Transverse colon (tissue), 4 donors: ENCODE measurements around the gene FANK1.

ENCODE experiments used
- CTCF ChIP-seq, 5 experiments: fragments of 200-600 bp in 3 of 5; fragments of 450-650 bp in 2 of 5; sonication (generic) in 3 of 5; IDR thresholded peaks; 1 replicate in 2 of 5; 2 replicates in 3 of 5; pipeline ENCODE4 v1.5.1; 2016 to 2017; ENCODE audit warnings: antibody characterized with exemption in 5 of 5, inconsistent platforms in 3 of 5, mild to moderate bottlenecking in 2 of 5, moderate library complexity in 1 of 5
- EP300 ChIP-seq: sonication (generic); formaldehyde crosslinking; IDR thresholded peaks from one replicate; pipeline ENCODE4 v1.6.1; 2017; ENCODE audit warnings: antibody characterized with exemption, low read depth
- POLR2A ChIP-seq: fragments of 450-650 bp; IDR thresholded peaks from one replicate; pipeline ENCODE4 v1.6.1; 2016; ENCODE audit warnings: antibody characterized with exemption, mild to moderate bottlenecking, moderate library complexity
- POLR2AphosphoS5 ChIP-seq, 3 donors: sonication (generic); formaldehyde crosslinking; IDR thresholded peaks; one replicate each; pipeline ENCODE4 v1.6.1; 2016; ENCODE audit warnings: antibody characterized with exemption in 3 of 3

- TF ChIP-seq CTCF (IDR thresholded peaks at IDR 0.05) (no peak), POLR2A (no peak), POLR2AphosphoS5 (IDR thresholded peaks at IDR 0.05) (no peak), EP300 (no peak)
Measured at GRCh38 chr10:125984865-125985495, 88.6 kb downstream of the FANK1 start.
